DND-41 (cell line): ENCODE measurements around the gene CREB3L1.

Source experiments
- ATAC-seq: fragments of 200-7000 bp; cut with Tn5 transposase; 3 replicates; pipeline ENCODE4 v1.9.1; 2021; ENCODE audit warnings: low read depth; ENCODE audit not compliant: insufficient read depth
- DNase-seq: peaks from one replicate; pipeline ENCODE4 v3.0.0-alpha.2; 2020
- H2AFZ ChIP-seq: 2 replicates; pipeline ENCODE4 v1.6.0; 2012; ENCODE audit warnings: low read depth, low read length
- H3K27ac ChIP-seq: 2 replicates; pipeline ENCODE4 v1.5.1; 2012; ENCODE audit warnings: low read length, inconsistent platforms
- H3K27me3 ChIP-seq: fragments of 200-600 bp; sonication (generic); 2 replicates; pipeline ENCODE4 v1.6.0; 2012; ENCODE audit warnings: low read length, mild to moderate bottlenecking, inconsistent platforms; ENCODE audit not compliant: insufficient read depth, poor library complexity
- H3K36me3 ChIP-seq: 2 replicates; pipeline ENCODE4 v1.5.1; 2012; ENCODE audit warnings: low read length, inconsistent platforms; ENCODE audit not compliant: insufficient read depth
- H3K4me1 ChIP-seq: 2 replicates; pipeline ENCODE4 v1.5.1; 2012; ENCODE audit warnings: mild to moderate bottlenecking, low read length; ENCODE audit not compliant: insufficient read depth
- H3K4me2 ChIP-seq: 2 replicates; pipeline ENCODE4 v1.6.0; 2012; ENCODE audit warnings: mild to moderate bottlenecking, moderate library complexity, low read length, inconsistent platforms; ENCODE audit not compliant: insufficient read depth
- H3K4me3 ChIP-seq, 2 experiments: fragments of 200-600 bp in 1 of 2; shearing (Covaris generic) in 1 of 2; 2 replicates each; pipeline ENCODE4 v1.5.1; 2012 to 2016; ENCODE audit warnings: inconsistent platforms in 2 of 2, low read length in 2 of 2, mild to moderate bottlenecking in 2 of 2, low read depth in 1 of 2, moderate library complexity in 1 of 2
- H3K79me2 ChIP-seq: 2 replicates; pipeline ENCODE4 v1.6.0; 2012; ENCODE audit warnings: low read length, inconsistent platforms; ENCODE audit not compliant: insufficient read depth
- H3K9ac ChIP-seq: 2 replicates; pipeline ENCODE4 v1.6.0; 2012; ENCODE audit warnings: low read depth, mild to moderate bottlenecking, inconsistent platforms, low read length, moderate library complexity
- H3K9me3 ChIP-seq: 2 replicates; pipeline ENCODE4 v1.5.1; 2012; ENCODE audit warnings: low read length, moderate library complexity, mild to moderate bottlenecking, inconsistent platforms; ENCODE audit not compliant: insufficient read depth, severe bottlenecking
- H4K20me1 ChIP-seq: 2 replicates; pipeline ENCODE4 v1.6.0; 2012; ENCODE audit warnings: low read length; ENCODE audit not compliant: insufficient read depth
- EZH2 ChIP-seq: IDR thresholded peaks from 3 replicates; pipeline ENCODE4 v1.6.1; 2012; ENCODE audit warnings: borderline replicate concordance, low read depth, mild to moderate bottlenecking, moderate library complexity, low read length, inconsistent platforms; ENCODE audit not compliant: severe bottlenecking
- TF ChIP-seq, protein P1 (sequence below): IDR thresholded peaks from 2 replicates; pipeline ENCODE4 v1.5.1; 2012; ENCODE audit warnings: borderline replicate concordance, low read length, moderate library complexity, mild to moderate bottlenecking; ENCODE audit not compliant: poor library complexity, severe bottlenecking; ENCODE audit errors: extremely low read depth

Gene CREB3L1

DNA sequence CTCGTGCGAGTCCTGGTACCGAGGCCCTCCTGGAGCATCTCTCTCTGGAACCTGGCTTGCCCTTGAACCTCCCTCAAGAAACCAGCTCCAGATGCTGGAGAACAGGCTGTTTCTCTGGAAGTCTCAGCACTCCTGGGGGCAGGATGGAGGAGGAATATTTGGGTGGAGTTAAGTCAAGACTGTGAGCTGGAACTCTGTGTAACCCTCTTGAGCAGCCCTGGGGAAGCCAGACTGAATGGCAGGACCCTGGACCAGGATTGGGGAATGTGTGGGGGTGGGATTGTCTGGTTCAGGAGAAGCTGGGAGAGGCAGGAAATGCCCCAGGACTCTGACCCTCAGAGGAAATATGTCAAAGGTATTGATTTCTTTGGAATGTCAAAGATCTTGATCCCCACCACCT lies 7.7 kb downstream of the CREB3L1 start:
- no peak overlapping the region for H3K4me3 ChIP-seq
- H3K4me1 ChIP-seq, result peaks cover 18% of the 10 kb centered on the region
- no peaks in the 10 kb centered on the region for H3K36me3 ChIP-seq
- H3K4me2 ChIP-seq, result no peak overlapping the region
- ATAC-seq (no peak), DNase-seq (no peak)
- H3K27me3 ChIP-seq, result no peaks in the 10 kb centered on the region
- no peaks in the 10 kb centered on the region for H4K20me1 ChIP-seq
- no peaks in the 10 kb centered on the region for H3K9me3 ChIP-seq
- no peak overlapping the region for H3K27ac ChIP-seq
- H3K79me2 ChIP-seq, result no peaks in the 10 kb centered on the region
- H2AFZ ChIP-seq, result no peak overlapping the region
- H3K9ac ChIP-seq, result no peak overlapping the region
- TF ChIP-seq, protein P1, sequence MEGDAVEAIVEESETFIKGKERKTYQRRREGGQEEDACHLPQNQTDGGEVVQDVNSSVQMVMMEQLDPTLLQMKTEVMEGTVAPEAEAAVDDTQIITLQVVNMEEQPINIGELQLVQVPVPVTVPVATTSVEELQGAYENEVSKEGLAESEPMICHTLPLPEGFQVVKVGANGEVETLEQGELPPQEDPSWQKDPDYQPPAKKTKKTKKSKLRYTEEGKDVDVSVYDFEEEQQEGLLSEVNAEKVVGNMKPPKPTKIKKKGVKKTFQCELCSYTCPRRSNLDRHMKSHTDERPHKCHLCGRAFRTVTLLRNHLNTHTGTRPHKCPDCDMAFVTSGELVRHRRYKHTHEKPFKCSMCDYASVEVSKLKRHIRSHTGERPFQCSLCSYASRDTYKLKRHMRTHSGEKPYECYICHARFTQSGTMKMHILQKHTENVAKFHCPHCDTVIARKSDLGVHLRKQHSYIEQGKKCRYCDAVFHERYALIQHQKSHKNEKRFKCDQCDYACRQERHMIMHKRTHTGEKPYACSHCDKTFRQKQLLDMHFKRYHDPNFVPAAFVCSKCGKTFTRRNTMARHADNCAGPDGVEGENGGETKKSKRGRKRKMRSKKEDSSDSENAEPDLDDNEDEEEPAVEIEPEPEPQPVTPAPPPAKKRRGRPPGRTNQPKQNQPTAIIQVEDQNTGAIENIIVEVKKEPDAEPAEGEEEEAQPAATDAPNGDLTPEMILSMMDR, result no peak
- TF ChIP-seq EZH2, result no peak

DNA sequence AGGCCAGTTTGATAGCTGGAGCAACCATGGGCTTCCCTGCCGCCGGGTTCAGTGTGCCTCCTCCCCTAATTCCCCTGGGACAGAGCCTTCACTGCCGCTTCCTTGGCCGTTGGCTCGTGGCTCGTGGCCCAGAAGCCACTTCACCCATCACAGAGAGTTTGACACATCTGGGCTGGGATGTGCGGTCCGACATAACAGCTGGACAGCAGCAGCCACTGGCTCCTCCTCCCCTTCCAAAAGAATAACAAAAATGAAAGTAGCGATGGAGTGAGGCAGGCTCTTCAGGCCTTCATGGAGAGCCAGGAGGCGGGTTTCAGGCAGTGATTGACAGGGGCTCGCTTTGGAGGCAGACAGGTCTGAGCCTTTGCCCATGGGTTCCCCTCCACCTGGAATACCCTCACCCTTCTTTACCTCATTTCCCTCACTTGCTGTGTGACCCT lies 8.2 kb downstream of the CREB3L1 start:
- Histone ChIP-seq H3K79me2 (no peaks in the 10 kb centered on the region), H3K9ac (no peak overlapping the region), H4K20me1 (no peaks in the 10 kb centered on the region), H3K4me1 (peaks cover 18% of the 10 kb centered on the region), H3K27ac (no peak overlapping the region), H3K9me3 (no peaks in the 10 kb centered on the region), H3K27me3 (no peaks in the 10 kb centered on the region), H3K4me2 (no peak overlapping the region), H3K36me3 (no peaks in the 10 kb centered on the region), H2AFZ (no peak overlapping the region), H3K4me3 (no peak overlapping the region)
- ATAC-seq, result no peak
- DNase-seq, result no peak
- TF ChIP-seq, protein P1, result no peak

DNA sequence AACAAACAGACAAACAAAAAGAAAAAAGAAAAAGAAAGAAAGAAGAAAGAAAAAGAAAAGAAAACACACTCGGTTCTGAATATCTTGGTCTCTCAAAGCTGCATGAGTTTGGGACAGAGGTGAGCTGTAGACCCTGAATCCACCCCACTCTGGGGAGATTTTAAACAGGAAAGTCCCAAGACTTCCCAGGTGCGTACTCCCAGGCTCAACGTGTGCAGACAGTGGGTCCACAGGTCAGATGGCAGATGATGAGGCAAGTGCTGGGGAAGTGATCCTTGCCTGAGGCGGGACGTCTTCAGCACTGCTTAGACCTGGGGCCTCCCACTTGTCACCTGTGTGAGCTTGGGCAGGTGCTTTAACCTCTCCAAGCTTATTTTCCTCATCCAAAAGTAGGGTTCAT lies 9.3 kb downstream of the CREB3L1 start:
- no peaks in the 10 kb centered on the region for H3K36me3 ChIP-seq
- no peaks in the 10 kb centered on the region for H3K79me2 ChIP-seq
- H3K9me3 ChIP-seq, result no peaks in the 10 kb centered on the region
- no peaks in the 10 kb centered on the region for H3K27me3 ChIP-seq
- H3K27ac ChIP-seq, result no peak overlapping the region
- ATAC-seq (no peak), DNase-seq (no peak)
- no peaks in the 10 kb centered on the region for H4K20me1 ChIP-seq
- no peak overlapping the region for H3K9ac ChIP-seq
- H3K4me3 ChIP-seq, result no peak overlapping the region
- no peak for TF ChIP-seq EZH2
- TF ChIP-seq, protein P1, result no peak
- no peak overlapping the region for H3K4me2 ChIP-seq
- no peak overlapping the region for H2AFZ ChIP-seq
- peaks cover 7% of the 10 kb centered on the region for H3K4me1 ChIP-seq

DNA sequence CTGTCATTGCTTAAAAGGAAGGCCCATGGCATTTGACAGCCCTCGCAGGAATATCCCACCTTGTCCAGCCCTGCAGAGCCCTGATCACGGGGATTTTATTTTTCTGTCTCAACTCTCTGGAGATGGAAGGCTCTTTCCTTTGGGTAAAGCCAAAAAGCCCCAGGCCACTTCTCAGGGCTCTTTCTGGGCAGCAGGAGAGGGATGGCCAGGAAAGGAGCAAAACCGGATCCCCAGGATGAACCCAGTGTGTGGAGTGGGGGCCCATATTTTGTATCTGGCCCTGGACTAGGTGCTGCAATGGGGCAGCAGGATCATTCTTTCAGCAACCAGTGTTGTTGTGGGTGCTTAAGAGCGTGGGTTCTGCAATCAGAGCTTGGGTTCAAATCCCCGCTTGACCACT lies 11.0 kb downstream of the CREB3L1 start:
- ATAC-seq (no peak), DNase-seq (no peak)
- no peak overlapping the region for H3K4me3 ChIP-seq
- no peak overlapping the region for H2AFZ ChIP-seq
- H3K4me1 ChIP-seq, result no peaks in the 10 kb centered on the region
- H3K36me3 ChIP-seq, result no peaks in the 10 kb centered on the region
- H3K79me2 ChIP-seq, result no peaks in the 10 kb centered on the region
- H3K9me3 ChIP-seq, result no peaks in the 10 kb centered on the region
- no peak overlapping the region for H3K27ac ChIP-seq
- H3K9ac ChIP-seq, result no peak overlapping the region
- TF ChIP-seq, protein P1, result no peak
- TF ChIP-seq EZH2, result no peak
- H4K20me1 ChIP-seq, result no peaks in the 10 kb centered on the region
- H3K4me2 ChIP-seq, result no peak overlapping the region
- H3K27me3 ChIP-seq, result no peaks in the 10 kb centered on the region
